Astrocyte (in vitro differentiated cells and primary cell): ENCODE measurements around the gene PLEKHA7.

Experiments
- EZH2 ChIP-seq: IDR thresholded peaks from 2 replicates; pipeline ENCODE4 v1.6.1; 2012; ENCODE audit warnings: mild to moderate bottlenecking, low read length, inconsistent platforms; ENCODE audit not compliant: insufficient read depth
- TF ChIP-seq, protein P1 (sequence below): IDR thresholded peaks from 2 replicates; pipeline ENCODE4 v1.5.1; 2011; ENCODE audit warnings: low read depth, mild to moderate bottlenecking, inconsistent platforms, low read length, moderate library complexity; ENCODE audit not compliant: insufficient read depth

DNA sequence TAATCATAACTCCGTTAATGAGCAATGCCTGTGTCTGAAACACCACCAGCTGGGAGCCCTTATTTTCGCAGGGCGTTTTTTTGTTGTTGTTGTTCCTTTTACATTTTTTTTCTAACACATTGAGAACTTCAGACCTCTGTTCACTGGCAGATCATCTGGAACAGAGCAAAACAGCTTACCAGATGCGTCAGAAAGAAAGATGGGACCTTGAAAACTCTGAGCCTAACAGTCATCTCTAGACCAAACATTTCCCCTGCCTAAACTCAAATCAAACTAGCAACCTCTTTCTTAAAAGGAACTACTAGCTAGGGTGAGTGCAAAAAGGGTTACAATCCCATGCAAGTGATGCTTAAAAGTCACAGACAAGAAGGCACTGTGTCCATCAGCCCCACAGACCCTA, 93.2 kb downstream of the PLEKHA7 start:
- TF ChIP-seq, protein P1, sequence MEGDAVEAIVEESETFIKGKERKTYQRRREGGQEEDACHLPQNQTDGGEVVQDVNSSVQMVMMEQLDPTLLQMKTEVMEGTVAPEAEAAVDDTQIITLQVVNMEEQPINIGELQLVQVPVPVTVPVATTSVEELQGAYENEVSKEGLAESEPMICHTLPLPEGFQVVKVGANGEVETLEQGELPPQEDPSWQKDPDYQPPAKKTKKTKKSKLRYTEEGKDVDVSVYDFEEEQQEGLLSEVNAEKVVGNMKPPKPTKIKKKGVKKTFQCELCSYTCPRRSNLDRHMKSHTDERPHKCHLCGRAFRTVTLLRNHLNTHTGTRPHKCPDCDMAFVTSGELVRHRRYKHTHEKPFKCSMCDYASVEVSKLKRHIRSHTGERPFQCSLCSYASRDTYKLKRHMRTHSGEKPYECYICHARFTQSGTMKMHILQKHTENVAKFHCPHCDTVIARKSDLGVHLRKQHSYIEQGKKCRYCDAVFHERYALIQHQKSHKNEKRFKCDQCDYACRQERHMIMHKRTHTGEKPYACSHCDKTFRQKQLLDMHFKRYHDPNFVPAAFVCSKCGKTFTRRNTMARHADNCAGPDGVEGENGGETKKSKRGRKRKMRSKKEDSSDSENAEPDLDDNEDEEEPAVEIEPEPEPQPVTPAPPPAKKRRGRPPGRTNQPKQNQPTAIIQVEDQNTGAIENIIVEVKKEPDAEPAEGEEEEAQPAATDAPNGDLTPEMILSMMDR = no peak
- TF ChIP-seq EZH2 = no peak
